ENCODE measurements around the gene C21orf58.

- TF ChIP-seq CTCF (IDR thresholded peaks at IDR 0.05) (no peak), POLR2A (IDR thresholded peaks at IDR 0.05) (no peak), POLR2AphosphoS5 (IDR thresholded peaks at IDR 0.05; ENCODE audit: insufficient read depth in 1 of 2, low read depth in 1 of 2) (no peak)
Observed at GRCh38 chr21:46372014-46372485, 48.4 kb upstream of the C21orf58 start.
